GM12878 (cell line): Measurements from ENCODE around the gene CD58. TPM values are rescaled to one million over a fixed set of nuclear protein-coding genes. Genes with fewer than 3 reads are reported as not detected.

Experiments
- BCL3 ChIP-seq: IDR thresholded peaks from 2 replicates; pipeline ENCODE4 v1.6.1; 2011; ENCODE audit warnings: borderline replicate concordance, low read depth, mild to moderate bottlenecking, moderate library complexity, low read length; ENCODE audit not compliant: insufficient read depth, poor library complexity, severe bottlenecking
- BHLHE40 ChIP-seq, 2 experiments: fragments of 450-650 bp in 1 of 2; IDR thresholded peaks; 2 replicates each; pipeline ENCODE4 v1.6.1; 2011 to 2017; ENCODE audit warnings: low read depth in 2 of 2, borderline replicate concordance in 1 of 2, improper control_type of control experiment in 1 of 2, low read length in 1 of 2, mild to moderate bottlenecking in 1 of 2
- BMI1 ChIP-seq: fragments of 450-650 bp; IDR thresholded peaks from 2 replicates; pipeline ENCODE4 v1.6.1; 2016; ENCODE audit warnings: mild to moderate bottlenecking, moderate library complexity, borderline replicate concordance
- CEBPZ ChIP-seq: fragments of 150-350 bp; IDR thresholded peaks from 2 replicates; pipeline ENCODE4 v1.6.1; 2016; ENCODE audit warnings: low read depth, low read length
- CHD1 ChIP-seq: IDR thresholded peaks from 2 replicates; pipeline ENCODE4 v1.6.1; 2012; ENCODE audit warnings: low read depth, low read length, improper control_type of control experiment
- CREB1 ChIP-seq: IDR thresholded peaks from 2 replicates; pipeline ENCODE4 v1.6.1; 2012; ENCODE audit warnings: low read depth, mild to moderate bottlenecking, inconsistent platforms
- EED ChIP-seq: sonication (generic); IDR thresholded peaks from 2 replicates; pipeline ENCODE4 v1.6.1; 2016; ENCODE audit warnings: antibody characterized with exemption, low read depth
- FOXK2 ChIP-seq: fragments of 450-650 bp; IDR thresholded peaks from 2 replicates; pipeline ENCODE4 v1.6.1; 2017; ENCODE audit warnings: mild to moderate bottlenecking, moderate library complexity
- HSF1 ChIP-seq: fragments of 150-350 bp; IDR thresholded peaks from 2 replicates; pipeline ENCODE4 v1.6.1; 2014; ENCODE audit warnings: mild to moderate bottlenecking, low read depth, low read length
- IRF3 ChIP-seq: fragments of 450-650 bp; IDR thresholded peaks from 2 replicates; pipeline ENCODE4 v1.6.1; 2014; ENCODE audit warnings: mild to moderate bottlenecking
- KLF5 ChIP-seq: fragments of 450-650 bp; IDR thresholded peaks from 2 replicates; pipeline ENCODE4 v1.6.1; 2014; ENCODE audit warnings: mild to moderate bottlenecking; ENCODE audit not compliant: partially characterized antibody
- MTA3 ChIP-seq: IDR thresholded peaks from 2 replicates; pipeline ENCODE4 v1.6.1; 2012; ENCODE audit warnings: low read length, inconsistent platforms, borderline replicate concordance
- NR2C1 ChIP-seq: fragments of 450-650 bp; IDR thresholded peaks from 2 replicates; pipeline ENCODE4 v1.6.1; 2017; ENCODE audit warnings: antibody characterized with exemption, mild to moderate bottlenecking, moderate library complexity
- PAX5 ChIP-seq: IDR thresholded peaks from 2 replicates; pipeline ENCODE4 v1.6.1; 2011; ENCODE audit warnings: low read depth, low read length, borderline replicate concordance
- POLR2A ChIP-seq: IDR thresholded peaks from 2 replicates; pipeline ENCODE4 v1.6.1; 2011; ENCODE audit warnings: low read depth, mild to moderate bottlenecking, low read length
- RAD21 ChIP-seq: IDR thresholded peaks from 2 replicates; pipeline ENCODE4 v1.6.1; 2011; ENCODE audit warnings: mild to moderate bottlenecking, low read depth, low read length, moderate library complexity; ENCODE audit not compliant: insufficient read depth
- REST ChIP-seq: IDR thresholded peaks from 2 replicates; pipeline ENCODE4 v1.6.1; 2012; ENCODE audit warnings: mild to moderate bottlenecking, low read depth, low read length
- RFX5 ChIP-seq: IDR thresholded peaks from 2 replicates; pipeline ENCODE4 v1.6.1; 2011; ENCODE audit warnings: low read depth, low read length, improper control_type of control experiment
- ZZZ3 ChIP-seq: IDR thresholded peaks from 2 replicates; pipeline ENCODE4 v1.6.1; 2011; ENCODE audit warnings: low read depth; ENCODE audit not compliant: control insufficient read depth, insufficient read length
- polyA plus RNA-seq, 11 experiments: library from polyadenylated mRNA; depleted of rRNA in 4 of 11; unstranded in 6 of 11; stranded (reverse) in 5 of 11; fragments of >200 nt; fragmentation: Nextera tagmentation in 4 of 11; fragmentation: Illumina TruSeq in 1 of 11; extraction: Ambion mirVana in 4 of 11; extraction: Trizol in 1 of 11; gene quantifications; 1 replicate in 1 of 11; 2 replicates in 10 of 11; pipeline versions ENCODE4 v1.2.1 to v1.2.3, GENCODE V29; 2011 to 2016; ENCODE audit warnings: inconsistent platforms in 2 of 11, missing spikeins in 2 of 11, low read depth in 1 of 11
- total RNA-seq, 4 experiments: library from RNA; depleted of rRNA in 3 of 4; stranded (reverse); fragments of >200 nt in 3 of 4; fragmentation: Illumina TruSeq in 1 of 4; extraction: Trizol in 1 of 4; gene quantifications; 2 replicates each; pipeline versions ENCODE4 v1.2.1 to v1.2.3, GENCODE V29; 2013 to 2021

CD58 gene
- total and polyA plus RNA-seq, 10 of the 15 experiments (the other 5 are each of a cell fraction or from before 2014, with no cell fraction given), result 70.4 to 252 (median 129) TPM

- TF ChIP-seq NR2C1 (no peak), REST (no peak), BMI1 (no peak), HSF1 (no peak), CEBPZ (no peak), BCL3 (peak; percentile 83), PAX5 (peak; percentile 47; the same call in 1 of the 2 replicates), CREB1 (peak; percentile 52), ZZZ3 (no peak), IRF3 (no peak), RAD21 (peak; percentile 32; the same call in 1 of the 2 replicates), MTA3 (no peak), POLR2A (peak; percentile 93), FOXK2 (no peak), EED (no peak), CHD1 (0 out of 2 replicates have a peak, but pooled peaks have one; percentile 88), RFX5 (no peak), KLF5 (no peak), BHLHE40 (IDR thresholded peaks at IDR 0.05; ENCODE audit: borderline replicate concordance in 1 of 2, low read depth in 2 of 2, low read length in 1 of 2) (peak; percentile 17 to 56; a peak in 2 of 4 replicates)
Observed at GRCh38 chr1:116570358-116571214, at the start of gene CD58 (continued).
